ENCODE measurements around the gene APOO.
"Not testable (repeated sequence)": the region's sequence is repeated elsewhere in the genome, so short reads cannot be mapped to it uniquely, and the experiment has no call there.

APOO gene

GRCh38 chrX:23861215-23861896, 46.4 kb downstream of the APOO start:
- DNase-seq (ENCODE audit: low read depth in 1 of 2, low spot score in 1 of 2), result no peak

- not testable (repeated sequence) for DNase-seq (ENCODE audit: low read depth in 1 of 2, low spot score in 1 of 2)
These were observed 48.5 kb downstream of the APOO start for GRCh38 chrX:23859238-23859637.

- no peak for DNase-seq (ENCODE audit: low read depth in 1 of 2, low spot score in 1 of 2)
These were observed 49.8 kb downstream of the APOO start for GRCh38 chrX:23857935-23858334.

GRCh38 chrX:23857363-23857762, 50.4 kb downstream of the APOO start:
- no peak for DNase-seq (ENCODE audit: low read depth in 1 of 2, low spot score in 1 of 2)

- no peak for DNase-seq (ENCODE audit: low read depth in 1 of 2, low spot score in 1 of 2)
These were observed 52.2 kb downstream of the APOO start for GRCh38 chrX:23855569-23855968.

GRCh38 chrX:23854945-23855344, 52.8 kb downstream of the APOO start:
- no peak for DNase-seq (ENCODE audit: low read depth in 1 of 2, low spot score in 1 of 2)

- DNase-seq (ENCODE audit: low read depth in 1 of 2, low spot score in 1 of 2), result no peak
These were observed 53.6 kb downstream of the APOO start for GRCh38 chrX:23854122-23854521.

GRCh38 chrX:23851544-23851943, 56.2 kb downstream of the APOO start:
- no peak for DNase-seq (ENCODE audit: low read depth in 1 of 2, low spot score in 1 of 2)

GRCh38 chrX:23849241-23849640, 58.5 kb downstream of the APOO start:
- DNase-seq (ENCODE audit: low read depth in 1 of 2, low spot score in 1 of 2), result no peak

- no peak for DNase-seq (ENCODE audit: low read depth in 1 of 2, low spot score in 1 of 2)
These were observed 62.4 kb downstream of the APOO start for GRCh38 chrX:23845351-23845817.

GRCh38 chrX:23844502-23845138, 63.1 kb downstream of the APOO start:
- DNase-seq (ENCODE audit: low read depth in 1 of 2, low spot score in 1 of 2), result no peak

- no peak for DNase-seq (ENCODE audit: low read depth in 1 of 2, low spot score in 1 of 2)
These were observed 65.8 kb downstream of the APOO start for GRCh38 chrX:23841847-23842522.

GRCh38 chrX:23840674-23841073, 67.1 kb downstream of the APOO start:
- DNase-seq (ENCODE audit: low read depth in 1 of 2, low spot score in 1 of 2), result no peak

- no peak for DNase-seq (ENCODE audit: low read depth in 1 of 2, low spot score in 1 of 2)
These were observed 68.8 kb downstream of the APOO start for GRCh38 chrX:23838953-23839352.

- DNase-seq (ENCODE audit: low read depth in 1 of 2, low spot score in 1 of 2), result no peak
These were observed 75.0 kb downstream of the APOO start for GRCh38 chrX:23832721-23833120.

- no peak for DNase-seq (ENCODE audit: low read depth in 1 of 2, low spot score in 1 of 2)
These were observed 78.9 kb downstream of the APOO start for GRCh38 chrX:23828881-23829280.

- DNase-seq (ENCODE audit: low read depth in 1 of 2, low spot score in 1 of 2), result no peak
These were observed 81.1 kb downstream of the APOO start for GRCh38 chrX:23826653-23827052.

GRCh38 chrX:23826216-23826615, 81.5 kb downstream of the APOO start:
- no peak for DNase-seq (ENCODE audit: low read depth in 1 of 2, low spot score in 1 of 2)

- DNase-seq (ENCODE audit: low read depth in 1 of 2, low spot score in 1 of 2), result no peak
These were observed 82.1 kb downstream of the APOO start for GRCh38 chrX:23825675-23826074.

GRCh38 chrX:23822841-23823240, 84.9 kb downstream of the APOO start:
- DNase-seq (ENCODE audit: low read depth in 1 of 2, low spot score in 1 of 2), result no peak

- DNase-seq (ENCODE audit: low read depth in 1 of 2, low spot score in 1 of 2), result no peak
These were observed 85.3 kb downstream of the APOO start for GRCh38 chrX:23822397-23822796.

- no peak for DNase-seq (ENCODE audit: low read depth in 1 of 2, low spot score in 1 of 2)
These were observed 85.9 kb downstream of the APOO start for GRCh38 chrX:23821847-23822246.
